A549 (cell line): ENCODE data around the gene RORC. TPM values are rescaled to one million over a fixed set of nuclear protein-coding genes. Genes with fewer than 3 reads are reported as not detected.

Source experiments
- ATAC-seq, 2 experiments: fragments of 200-7000 bp in 1 of 2; fragments of >200 bp in 1 of 2; cut with Nextera tagmentation in 1 of 2; cut with Tn5 transposase in 1 of 2; 3 replicates each; pipeline versions ENCODE4 v1.8.0 to v1.9.1; 2018 to 2020; ENCODE audit warnings: mild to moderate bottlenecking in 1 of 2, moderate library complexity in 1 of 2
- CTCF ChIA-PET: fragments of 300-600 bp; sonication (Branson Sonifier 250); formaldehyde crosslinking; extraction: SDS; loops from one replicate; lab custom pipeline; 2021; ENCODE audit warnings: antibody characterized with exemption, inconsistent platforms; lab: Yijun Ruan, JAX
- POLR2A ChIA-PET: fragments of 350-600 bp; formaldehyde crosslinking; extraction: SDS; loops from one replicate; lab custom pipeline; 2021; ENCODE audit warnings: antibody characterized with exemption, inconsistent platforms; lab: Yijun Ruan, JAX
- DNase-seq, 2 experiments: peaks; one replicate each; pipeline versions ENCODE4 v3.0.0 to v3.0.0-alpha.2; 2011 to 2016; ENCODE audit warnings: low read depth in 1 of 2, low spot score in 1 of 2
- FAIRE-seq: peaks from 2 replicates; lab custom pipeline; 2011; peaks lifted over from hg19 to GRCh38; lab: Jason Lieb, UNC
- H3K27ac ChIP-seq, 2 experiments: fragments of >200 bp; sonication (Bioruptor Twin); formaldehyde crosslinking; 3 replicates each; pipeline ENCODE4 v1.5.1; 2016 to 2017
- H3K4me1 ChIP-seq: fragments of >200 bp; sonication (Bioruptor Twin); formaldehyde crosslinking; 3 replicates; pipeline ENCODE4 v1.6.1; 2016
- H3K4me2 ChIP-seq: fragments of >200 bp; sonication (Bioruptor Twin); formaldehyde crosslinking; 3 replicates; pipeline ENCODE4 v1.6.1; 2016
- H3K4me3 ChIP-seq: fragments of >200 bp; sonication (Bioruptor Twin); formaldehyde crosslinking; 3 replicates; pipeline ENCODE4 v1.5.1; 2016
- H3K9me3 ChIP-seq: fragments of >200 bp; sonication (Bioruptor Twin); formaldehyde crosslinking; 3 replicates; pipeline ENCODE4 v1.6.1; 2016
- ATOH8 ChIP-seq: fragments of 250-450 bp; sonication (Bioruptor Pico); IDR thresholded peaks from 2 replicates; pipeline ENCODE4 v1.5.0; 2020; ENCODE audit warnings: low read depth, mild to moderate bottlenecking, moderate library complexity
- CBX2 ChIP-seq: fragments of 200-600 bp; sonication (generic); IDR thresholded peaks from 2 replicates; pipeline ENCODE4 v1.6.1; 2016; ENCODE audit warnings: low read depth, mild to moderate bottlenecking, borderline replicate concordance
- CEBPB ChIP-seq, 2 experiments: fragments of >200 bp in 1 of 2; sonication (Bioruptor Twin) in 1 of 2; formaldehyde crosslinking in 1 of 2; IDR thresholded peaks; 2 replicates each; pipeline ENCODE4 v1.6.1; 2012 to 2016
- CHD2 ChIP-seq: fragments of 150-350 bp; IDR thresholded peaks from 2 replicates; pipeline ENCODE4 v1.6.1; 2014; ENCODE audit warnings: low read length; ENCODE audit not compliant: partially characterized antibody
- CTCF ChIP-seq: fragments of >200 bp; sonication (Bioruptor Twin); formaldehyde crosslinking; IDR thresholded peaks from 3 replicates; pipeline ENCODE4 v1.5.1; 2016
- EHF ChIP-seq: fragments of 250-450 bp; sonication (Bioruptor Pico); IDR thresholded peaks from 2 replicates; pipeline ENCODE4 v1.5.0; 2020; ENCODE audit warnings: mild to moderate bottlenecking
- ESRRA ChIP-seq: fragments of 150-350 bp; IDR thresholded peaks from 2 replicates; pipeline ENCODE4 v1.6.1; 2014; ENCODE audit warnings: mild to moderate bottlenecking, low read length, borderline replicate concordance
- FOSB ChIP-seq: fragments of 250-450 bp; sonication (Bioruptor Pico); IDR thresholded peaks from 2 replicates; pipeline ENCODE4 v1.5.0; 2020; ENCODE audit warnings: mild to moderate bottlenecking, moderate library complexity
- FOSL2 ChIP-seq, 2 experiments: fragments of 450-650 bp in 1 of 2; fragments of >200 bp in 1 of 2; sonication (Bioruptor Twin) in 1 of 2; formaldehyde crosslinking; IDR thresholded peaks; 2 replicates each; pipeline versions ENCODE4 v1.5.0 to v1.6.1; 2016 to 2020; ENCODE audit warnings: mild to moderate bottlenecking in 1 of 2, moderate library complexity in 1 of 2
- FOXS1 ChIP-seq: fragments of 250-450 bp; sonication (Bioruptor Pico); IDR thresholded peaks from 2 replicates; pipeline ENCODE4 v1.5.0; 2020; ENCODE audit warnings: mild to moderate bottlenecking, moderate library complexity
- HDAC2 ChIP-seq: fragments of 200-600 bp; sonication (generic); IDR thresholded peaks from 2 replicates; pipeline ENCODE4 v1.6.1; 2016
- JUNB ChIP-seq: fragments of >200 bp; sonication (Bioruptor Twin); formaldehyde crosslinking; IDR thresholded peaks from 2 replicates; pipeline ENCODE4 v1.6.1; 2016
- MAX ChIP-seq: IDR thresholded peaks from 2 replicates; pipeline ENCODE4 v1.6.1; 2012
- NR3C1 ChIP-seq: fragments of >200 bp; sonication (Bioruptor Twin); formaldehyde crosslinking; IDR thresholded peaks from 3 replicates; pipeline ENCODE4 v1.6.1; 2017
- PHF8 ChIP-seq: fragments of 200-600 bp; sonication (generic); IDR thresholded peaks from 2 replicates; pipeline ENCODE4 v1.6.1; 2016; ENCODE audit warnings: low read depth, mild to moderate bottlenecking, antibody characterized with exemption, moderate library complexity, borderline replicate concordance
- POLR2A ChIP-seq: IDR thresholded peaks from 2 replicates; pipeline ENCODE4 v1.6.1; 2012; ENCODE audit warnings: mild to moderate bottlenecking, low read length
- POLR2AphosphoS2 ChIP-seq: conservative IDR thresholded peaks from 2 replicates; pipeline ENCODE4 v1.6.1; 2012; ENCODE audit warnings: low read length, improper control_type of control experiment, inconsistent platforms
- RARB ChIP-seq: fragments of 250-450 bp; sonication (Bioruptor Pico); IDR thresholded peaks from 2 replicates; pipeline ENCODE4 v1.8.0; 2021; ENCODE audit warnings: mild to moderate bottlenecking, moderate library complexity
- REST ChIP-seq: fragments of 200-600 bp; sonication (generic); IDR thresholded peaks from 2 replicates; pipeline ENCODE4 v1.6.1; 2016; ENCODE audit warnings: antibody characterized with exemption, mild to moderate bottlenecking, moderate library complexity
- RFX5 ChIP-seq: fragments of 450-650 bp; IDR thresholded peaks from 2 replicates; pipeline ENCODE4 v1.7.1; 2014; ENCODE audit warnings: antibody characterized with exemption, mild to moderate bottlenecking, moderate library complexity
- RNF2 ChIP-seq: fragments of 200-600 bp; sonication (generic); IDR thresholded peaks from 2 replicates; pipeline ENCODE4 v1.6.1; 2016; ENCODE audit warnings: low read depth, mild to moderate bottlenecking, antibody characterized with exemption, moderate library complexity, borderline replicate concordance
- SMC3 ChIP-seq: fragments of >200 bp; sonication (Bioruptor Twin); formaldehyde crosslinking; IDR thresholded peaks from 3 replicates; pipeline ENCODE4 v1.6.1; 2018; ENCODE audit warnings: inconsistent platforms
- SREBF2 ChIP-seq: fragments of 450-650 bp; IDR thresholded peaks from 2 replicates; pipeline ENCODE4 v1.6.1; 2014; ENCODE audit warnings: mild to moderate bottlenecking, moderate library complexity
- ZFP36 ChIP-seq: fragments of 450-650 bp; IDR thresholded peaks from 2 replicates; pipeline ENCODE4 v1.6.1; 2014; ENCODE audit warnings: borderline replicate concordance; ENCODE audit not compliant: partially characterized antibody
- ZNF302 ChIP-seq: fragments of 250-450 bp; sonication (Bioruptor Pico); IDR thresholded peaks from 2 replicates; pipeline ENCODE4 v1.9.0; 2021; ENCODE audit warnings: inconsistent platforms, mild to moderate bottlenecking, moderate library complexity
- WGBS: methylation state at CpG from one replicate; pipeline ENCODE4 v1.1.6; 2017; ENCODE audit errors: missing lambda C conversion rate; 5-methylcytosine and 5-hydroxymethylcytosine counted together
- polyA plus RNA-seq, 4 experiments: library from polyadenylated mRNA; depleted of rRNA in 3 of 4; stranded (reverse); fragments of >200 nt; fragmentation: RNase III in 1 of 4; extraction: RNeasy Plus Mini Kit Qiagen cat#74134 plus additional on column Dnase treatment in 1 of 4; gene quantifications; 2 replicates in 3 of 4; 3 replicates in 1 of 4; pipeline ENCODE4 v1.2.3, GENCODE V29; 2011 to 2017

The RORC gene
- polyA plus RNA-seq, 2 of the 4 experiments (the other 2 are of a cell fraction) = 0.06 to 0.25 TPM

GRCh38 chr1:151799179-151800022 lies 32.2 kb downstream of the RORC start:
- CTCF ChIA-PET = interaction anchor here (0.6 to 1.2 kb wide), 2 partner anchors 37 to 296 kb away, joined by 3 to 6 read pairs; no protein-coding TSS in a partner anchor
- no peak for TF ChIP-seq FOSL2 (IDR thresholded peaks at IDR 0.05)
- TF ChIP-seq FOSL2 (CRISPR knock-in tag; IDR thresholded peaks at IDR 0.05) = no peak
- no peak for TF ChIP-seq EHF
- no peak for TF ChIP-seq CEBPB (IDR thresholded peaks at IDR 0.05)
- no peak for TF ChIP-seq FOXS1 (CRISPR knock-in tag)
- no peak for TF ChIP-seq POLR2AphosphoS2
- DNase-seq (no peak), FAIRE-seq (no peak), ATAC-seq (peak in 1 of 2 experiments; percentile 41; a peak in 2 of 6 replicates)
- no peaks in the 10 kb centered on the region for H3K4me1 ChIP-seq
- H3K4me3 ChIP-seq = no peak overlapping the region
- H3K4me2 ChIP-seq = no peak overlapping the region
- no peak overlapping the region for H3K27ac ChIP-seq
- POLR2A ChIA-PET = no interaction called here
- H3K9me3 ChIP-seq = no peaks in the 10 kb centered on the region
- WGBS = 48% methylated on average over 9 of the region's 9 CpGs

GRCh38 chr1:151798571-151798970 lies 33.0 kb downstream of the RORC start:
- no peak for ATAC-seq
- Histone ChIP-seq H3K4me2 (no peak overlapping the region), H3K4me3 (no peak overlapping the region), H3K9me3 (no peaks in the 10 kb centered on the region), H3K4me1 (no peaks in the 10 kb centered on the region), H3K27ac (no peak overlapping the region)
- ChIA-PET POLR2A (no interaction called here), CTCF (interaction anchor here (1.2 kb wide), 1 partner anchor 38 kb away, joined by 6 read pairs; no protein-coding TSS in a partner anchor)
- no peak for FAIRE-seq
- no peak for DNase-seq
- TF ChIP-seq NR3C1 (no peak), PHF8 (no peak), SMC3 (no peak), MAX (no peak), RARB (no peak), ESRRA (no peak), CTCF (no peak), FOSL2 (IDR thresholded peaks at IDR 0.05) (no peak), FOSL2 (CRISPR knock-in tag; IDR thresholded peaks at IDR 0.05) (no peak), CBX2 (no peak), SREBF2 (no peak), JUNB (no peak), POLR2A (no peak)
- 78% methylated on average over 5 of the region's 5 CpGs for WGBS

- no peaks in the 10 kb centered on the region for H3K9me3 ChIP-seq
- peak overlapping the region; percentile 95 for H3K4me2 ChIP-seq
- DNase-seq = peak; percentile 22 to 74
- ChIA-PET CTCF (interaction anchor here (0.6 to 2.1 kb wide), 4 partner anchors 11 to 363 kb away, joined by 3 to 6 read pairs (median 4); partner anchors contain the start of gene MRPL9), POLR2A (interaction anchor here (1.0 kb wide), 1 partner anchor 11 kb away, joined by 3 read pairs; no protein-coding TSS in a partner anchor)
- 0 out of 3 replicates have a peak, but pooled peaks cover 4% of the 10 kb centered on the region for H3K4me1 ChIP-seq
- FAIRE-seq = no peak
- H3K4me3 ChIP-seq = peak overlapping the region; percentile 90
- WGBS = 1% methylated on average over 27 of the region's 52 CpGs
- ATAC-seq = peak; percentile 60 to 63
- peak overlapping the region; percentile 65 to 82 for H3K27ac ChIP-seq
- TF ChIP-seq CEBPB (IDR thresholded peaks at IDR 0.05) (no peak), PHF8 (peak; percentile 67; the same call in 1 of the 2 replicates), RNF2 (peak; percentile 55; the same call in 1 of the 2 replicates), ZNF302 (CRISPR knock-in tag) (no peak), FOSB (CRISPR knock-in tag) (no peak), HDAC2 (no peak), SREBF2 (no peak), ATOH8 (CRISPR knock-in tag) (no peak), REST (peak; percentile 75), RFX5 (no peak), CHD2 (peak; percentile 84), POLR2A (no peak), ZFP36 (no peak), ESRRA (no peak)
Observed at GRCh38 chr1:151790940-151791651, 40.5 kb downstream of the RORC start.
